Measurements from ENCODE around the gene TLN1. TPM values are rescaled to one million over a fixed set of nuclear protein-coding genes. Genes with fewer than 3 reads are reported as not detected.

TLN1 gene
- total RNA-seq, 1 donor from 2014 or later, result 79.0 TPM

- FAIRE-seq (no peak), DNase-seq (ENCODE audit: low read depth) (no peak)
- no peak for TF ChIP-seq CTCF (IDR thresholded peaks at IDR 0.05; ENCODE audit: insufficient read depth, low read length, severe bottlenecking)
- H3K36me3 ChIP-seq (ENCODE audit: control insufficient read depth, insufficient read depth, low read length), result peaks cover 58% of the 10 kb centered on the region
- H3K27me3 ChIP-seq (ENCODE audit: control insufficient read depth, insufficient read depth, low read length), result no peaks in the 10 kb centered on the region
- H3K4me3 ChIP-seq (ENCODE audit: low read depth, low read length), result no peak overlapping the region
Observed at GRCh38 chr9:35713578-35713977, 18.4 kb downstream of the TLN1 start.

DNA sequence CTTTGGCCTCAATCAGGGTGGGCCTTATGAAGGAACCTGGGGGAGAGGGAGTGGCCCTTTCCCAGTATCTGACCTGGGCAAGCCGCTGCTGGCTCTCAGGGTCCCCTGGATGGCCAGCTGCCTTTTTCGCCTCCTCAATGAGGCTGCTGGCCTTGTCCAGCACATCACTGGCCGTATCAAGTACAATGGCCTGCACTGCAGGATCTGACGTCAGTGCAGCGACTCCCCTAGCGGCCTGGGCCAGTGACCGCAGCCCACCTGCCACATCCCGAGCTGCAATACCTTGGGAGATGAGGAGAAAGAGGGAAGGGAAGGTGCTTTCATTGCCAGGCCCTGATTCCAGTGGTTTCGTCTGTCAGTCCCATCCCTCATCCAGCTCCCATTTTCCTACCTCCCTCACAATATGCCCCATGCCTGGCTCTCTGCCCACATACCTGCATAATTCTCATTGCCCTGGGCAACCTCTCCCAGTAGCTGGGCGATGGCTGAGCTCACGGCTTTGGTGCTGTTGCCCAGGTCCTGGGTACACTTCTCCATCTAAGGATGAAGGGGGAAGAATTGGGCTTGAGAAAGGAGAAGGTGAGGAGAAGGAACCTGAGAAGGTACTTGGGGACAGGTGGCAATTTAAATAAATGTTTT, 19.1 kb downstream of the TLN1 start:
- TF ChIP-seq CTCF (IDR thresholded peaks at IDR 0.05; ENCODE audit: insufficient read depth, low read length, severe bottlenecking), result no peak
- Histone ChIP-seq H3K27me3 (ENCODE audit: control insufficient read depth, insufficient read depth, low read length) (no peaks in the 10 kb centered on the region), H3K36me3 (ENCODE audit: control insufficient read depth, insufficient read depth, low read length) (peaks cover 56% of the 10 kb centered on the region), H3K4me3 (ENCODE audit: low read depth, low read length) (no peak overlapping the region)
- no peak for FAIRE-seq
- DNase-seq (ENCODE audit: low read depth), result no peak

GRCh38 chr9:35711501-35712428, 20.2 kb downstream of the TLN1 start:
- Histone ChIP-seq H3K27me3 (ENCODE audit: control insufficient read depth, insufficient read depth, low read length) (no peaks in the 10 kb centered on the region), H3K4me3 (ENCODE audit: low read depth, low read length) (no peak overlapping the region), H3K36me3 (ENCODE audit: control insufficient read depth, insufficient read depth, low read length) (peaks cover 59% of the 10 kb centered on the region)
- DNase-seq (ENCODE audit: low read depth) (no peak), FAIRE-seq (no peak)
- TF ChIP-seq CTCF (IDR thresholded peaks at IDR 0.05; ENCODE audit: insufficient read depth, low read length, severe bottlenecking), result no peak

GRCh38 chr9:35710818-35711500, 21.0 kb downstream of the TLN1 start:
- TF ChIP-seq CTCF (IDR thresholded peaks at IDR 0.05; ENCODE audit: insufficient read depth, low read length, severe bottlenecking), result no peak
- peaks cover 62% of the 10 kb centered on the region for H3K36me3 ChIP-seq (ENCODE audit: control insufficient read depth, insufficient read depth, low read length)
- H3K27me3 ChIP-seq (ENCODE audit: control insufficient read depth, insufficient read depth, low read length), result no peaks in the 10 kb centered on the region
- H3K4me3 ChIP-seq (ENCODE audit: low read depth, low read length), result no peak overlapping the region
- no peak for DNase-seq (ENCODE audit: low read depth)
- peak; percentile 62 for FAIRE-seq

DNA sequence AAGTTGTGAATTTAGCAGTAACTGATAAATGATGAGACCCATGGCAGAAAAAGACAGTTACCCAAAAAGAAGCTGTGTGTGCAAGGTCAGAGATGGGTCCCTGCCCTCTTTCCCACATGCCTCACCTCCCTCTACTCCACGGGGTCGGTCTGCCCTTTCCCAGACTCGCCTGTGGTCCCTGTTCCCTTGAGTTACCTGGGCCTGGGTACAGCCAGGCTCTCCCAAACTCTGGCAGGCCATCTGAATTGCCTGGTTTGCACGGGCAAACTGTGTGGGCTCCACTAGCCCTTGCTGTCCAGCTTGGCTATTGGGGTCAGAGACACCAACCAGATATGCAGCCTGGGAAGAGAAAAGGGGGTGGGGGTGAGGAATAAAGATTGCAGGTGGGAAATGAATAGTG, 23.8 kb downstream of the TLN1 start:
- FAIRE-seq, result peak; percentile 91

More for the DNA sequence above, 23.8 kb downstream of the TLN1 start:
- DNase-seq (ENCODE audit: low read depth), result no peak
- Histone ChIP-seq H3K27me3 (ENCODE audit: control insufficient read depth, insufficient read depth, low read length) (no peaks in the 10 kb centered on the region), H3K36me3 (ENCODE audit: control insufficient read depth, insufficient read depth, low read length) (peaks cover 67% of the 10 kb centered on the region), H3K4me3 (ENCODE audit: low read depth, low read length) (no peak overlapping the region)
- TF ChIP-seq CTCF (IDR thresholded peaks at IDR 0.05; ENCODE audit: insufficient read depth, low read length, severe bottlenecking), result no peak
